ENCODE measurements around the gene TACO1.

DNA sequence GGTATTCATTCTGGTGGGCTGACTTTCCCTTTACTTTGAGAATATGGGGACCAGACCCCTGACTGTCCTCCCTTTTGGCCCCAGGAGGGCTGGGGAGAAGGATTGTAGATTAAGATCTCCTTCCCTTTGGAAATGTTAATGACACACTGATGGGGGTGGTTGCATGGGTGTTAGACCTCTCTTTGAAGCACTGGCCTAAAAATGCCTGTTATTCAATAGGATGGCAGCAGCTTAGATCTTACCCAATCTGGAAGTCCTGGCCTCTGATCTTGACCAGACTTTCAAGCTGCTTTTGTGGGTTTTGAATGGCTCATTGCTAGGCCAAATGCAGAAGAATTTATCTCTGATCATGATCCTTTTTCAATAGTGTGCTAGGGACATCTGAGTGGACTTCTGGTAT lies 47.2 kb downstream of the TACO1 start:
- TF ChIP-seq, protein P1, sequence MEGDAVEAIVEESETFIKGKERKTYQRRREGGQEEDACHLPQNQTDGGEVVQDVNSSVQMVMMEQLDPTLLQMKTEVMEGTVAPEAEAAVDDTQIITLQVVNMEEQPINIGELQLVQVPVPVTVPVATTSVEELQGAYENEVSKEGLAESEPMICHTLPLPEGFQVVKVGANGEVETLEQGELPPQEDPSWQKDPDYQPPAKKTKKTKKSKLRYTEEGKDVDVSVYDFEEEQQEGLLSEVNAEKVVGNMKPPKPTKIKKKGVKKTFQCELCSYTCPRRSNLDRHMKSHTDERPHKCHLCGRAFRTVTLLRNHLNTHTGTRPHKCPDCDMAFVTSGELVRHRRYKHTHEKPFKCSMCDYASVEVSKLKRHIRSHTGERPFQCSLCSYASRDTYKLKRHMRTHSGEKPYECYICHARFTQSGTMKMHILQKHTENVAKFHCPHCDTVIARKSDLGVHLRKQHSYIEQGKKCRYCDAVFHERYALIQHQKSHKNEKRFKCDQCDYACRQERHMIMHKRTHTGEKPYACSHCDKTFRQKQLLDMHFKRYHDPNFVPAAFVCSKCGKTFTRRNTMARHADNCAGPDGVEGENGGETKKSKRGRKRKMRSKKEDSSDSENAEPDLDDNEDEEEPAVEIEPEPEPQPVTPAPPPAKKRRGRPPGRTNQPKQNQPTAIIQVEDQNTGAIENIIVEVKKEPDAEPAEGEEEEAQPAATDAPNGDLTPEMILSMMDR (conservative IDR thresholded peaks at IDR 0.05; ENCODE audit: low read depth, low read length): no peak
- TF ChIP-seq EZH2 (IDR thresholded peaks at IDR 0.05; ENCODE audit: borderline replicate concordance, low read depth, low read length, poor library complexity, severe bottlenecking): no peak
